ENCODE measurements around the gene KCNN3.

The KCNN3 gene

GRCh38 chr1:154878371-154879037 lies 8.4 kb upstream of the KCNN3 start:
- TF ChIP-seq POLR2A (IDR thresholded peaks at IDR 0.05; ENCODE audit: low read depth, low read length) (no peak), POLR2AphosphoS5 (IDR thresholded peaks at IDR 0.05; ENCODE audit: low read depth, low read length) (no peak), TAF1 (IDR thresholded peaks at IDR 0.05; ENCODE audit: borderline replicate concordance, low read depth, low read length) (no peak)
- FAIRE-seq (peak; percentile 97), DNase-seq (ENCODE audit: insufficient read length) (peak; percentile 79)

GRCh38 chr1:154877370-154877974 lies 7.4 kb upstream of the KCNN3 start:
- FAIRE-seq (no peak), DNase-seq (ENCODE audit: insufficient read length) (no peak)
- TF ChIP-seq TAF1 (IDR thresholded peaks at IDR 0.05; ENCODE audit: borderline replicate concordance, low read depth, low read length) (no peak), POLR2AphosphoS5 (IDR thresholded peaks at IDR 0.05; ENCODE audit: low read depth, low read length) (no peak), POLR2A (IDR thresholded peaks at IDR 0.05; ENCODE audit: low read depth, low read length) (no peak)

GRCh38 chr1:154876842-154877369 lies 6.8 kb upstream of the KCNN3 start:
- TF ChIP-seq POLR2AphosphoS5 (IDR thresholded peaks at IDR 0.05; ENCODE audit: low read depth, low read length) (no peak), TAF1 (IDR thresholded peaks at IDR 0.05; ENCODE audit: borderline replicate concordance, low read depth, low read length) (no peak), POLR2A (IDR thresholded peaks at IDR 0.05; ENCODE audit: low read depth, low read length) (no peak)
- DNase-seq (ENCODE audit: insufficient read length) (no peak), FAIRE-seq (peak; percentile 33)

- no peak for DNase-seq (ENCODE audit: insufficient read length)
These were observed 4.4 kb upstream of the KCNN3 start for GRCh38 chr1:154874465-154874864.

GRCh38 chr1:154873321-154873950 lies 3.4 kb upstream of the KCNN3 start:
- TF ChIP-seq POLR2AphosphoS5 (IDR thresholded peaks at IDR 0.05; ENCODE audit: low read depth, low read length) (no peak), TAF1 (IDR thresholded peaks at IDR 0.05; ENCODE audit: borderline replicate concordance, low read depth, low read length) (no peak), POLR2A (IDR thresholded peaks at IDR 0.05; ENCODE audit: low read depth, low read length) (no peak)
- DNase-seq (ENCODE audit: insufficient read length), result no peak
- FAIRE-seq, result no peak

More at GRCh38 chr1:154874465-154874864, 4.4 kb upstream of the KCNN3 start:
- no peak for FAIRE-seq
- TF ChIP-seq POLR2A (IDR thresholded peaks at IDR 0.05; ENCODE audit: low read depth, low read length) (no peak), TAF1 (IDR thresholded peaks at IDR 0.05; ENCODE audit: borderline replicate concordance, low read depth, low read length) (no peak), POLR2AphosphoS5 (IDR thresholded peaks at IDR 0.05; ENCODE audit: low read depth, low read length) (no peak)

- peak; percentile 57 for FAIRE-seq
- no peak for DNase-seq (ENCODE audit: insufficient read length)
- TF ChIP-seq POLR2AphosphoS5 (IDR thresholded peaks at IDR 0.05; ENCODE audit: low read depth, low read length) (no peak), POLR2A (IDR thresholded peaks at IDR 0.05; ENCODE audit: low read depth, low read length) (no peak), TAF1 (IDR thresholded peaks at IDR 0.05; ENCODE audit: borderline replicate concordance, low read depth, low read length) (no peak)
These were observed 1.3 kb upstream of the KCNN3 start for GRCh38 chr1:154871374-154871773.

- DNase-seq (ENCODE audit: insufficient read length) (no peak), FAIRE-seq (no peak)
- TF ChIP-seq POLR2A (IDR thresholded peaks at IDR 0.05; ENCODE audit: low read depth, low read length), result no peak
- TF ChIP-seq TAF1 (IDR thresholded peaks at IDR 0.05; ENCODE audit: borderline replicate concordance, low read depth, low read length), result no peak
- TF ChIP-seq POLR2AphosphoS5 (IDR thresholded peaks at IDR 0.05; ENCODE audit: low read depth, low read length), result no peak
These were observed 653 bp upstream of the KCNN3 start for GRCh38 chr1:154870734-154871133.

- FAIRE-seq (peak; percentile 62), DNase-seq (ENCODE audit: insufficient read length) (no peak)
- TF ChIP-seq TAF1 (IDR thresholded peaks at IDR 0.05; ENCODE audit: borderline replicate concordance, low read depth, low read length) (no peak), POLR2A (IDR thresholded peaks at IDR 0.05; ENCODE audit: low read depth, low read length) (no peak), POLR2AphosphoS5 (IDR thresholded peaks at IDR 0.05; ENCODE audit: low read depth, low read length) (no peak)
These were observed 548 bp downstream of the KCNN3 start for GRCh38 chr1:154869351-154870114.

GRCh38 chr1:154867841-154868605 lies 2.1 kb downstream of the KCNN3 start:
- FAIRE-seq (no peak), DNase-seq (ENCODE audit: insufficient read length) (no peak)
- TF ChIP-seq TAF1 (IDR thresholded peaks at IDR 0.05; ENCODE audit: borderline replicate concordance, low read depth, low read length), result no peak
- TF ChIP-seq POLR2A (IDR thresholded peaks at IDR 0.05; ENCODE audit: low read depth, low read length), result no peak
- no peak for TF ChIP-seq POLR2AphosphoS5 (IDR thresholded peaks at IDR 0.05; ENCODE audit: low read depth, low read length)

GRCh38 chr1:154867064-154867825 lies 2.8 kb downstream of the KCNN3 start:
- TF ChIP-seq TAF1 (IDR thresholded peaks at IDR 0.05; ENCODE audit: borderline replicate concordance, low read depth, low read length) (no peak), POLR2AphosphoS5 (IDR thresholded peaks at IDR 0.05; ENCODE audit: low read depth, low read length) (no peak), POLR2A (IDR thresholded peaks at IDR 0.05; ENCODE audit: low read depth, low read length) (no peak)
- no peak for FAIRE-seq
- no peak for DNase-seq (ENCODE audit: insufficient read length)
